Right lung (tissue), 5 donors: Measurements from ENCODE around the gene ABCG4. TPM values are rescaled to one million over a fixed set of nuclear protein-coding genes. Genes with fewer than 3 reads are reported as not detected.
"Not testable (repeated sequence)": the region's sequence is repeated elsewhere in the genome, so short reads cannot be mapped to it uniquely, and the experiment has no call there.

Experiments
- DNase-seq, 2 donors: peaks; one replicate each; pipeline ENCODE4 v3.0.0-alpha.2; 2013
- polyA plus RNA-seq, 5 donors: library from polyadenylated mRNA; unstranded; fragments of 120-200 nt; gene quantifications; one replicate each; pipeline versions ENCODE4 v1.2.1 to v1.2.3, GENCODE V29; 2013; ENCODE audit warnings: inconsistent platforms in 1 of 5, low replicate concordance in 1 of 5; ENCODE audit not compliant: insufficient read length in 5 of 5, insufficient read depth in 1 of 5

Gene ABCG4
- polyA plus RNA-seq, 5 donors, result 1.0 to 1.4 (median 1.2) TPM

DNA sequence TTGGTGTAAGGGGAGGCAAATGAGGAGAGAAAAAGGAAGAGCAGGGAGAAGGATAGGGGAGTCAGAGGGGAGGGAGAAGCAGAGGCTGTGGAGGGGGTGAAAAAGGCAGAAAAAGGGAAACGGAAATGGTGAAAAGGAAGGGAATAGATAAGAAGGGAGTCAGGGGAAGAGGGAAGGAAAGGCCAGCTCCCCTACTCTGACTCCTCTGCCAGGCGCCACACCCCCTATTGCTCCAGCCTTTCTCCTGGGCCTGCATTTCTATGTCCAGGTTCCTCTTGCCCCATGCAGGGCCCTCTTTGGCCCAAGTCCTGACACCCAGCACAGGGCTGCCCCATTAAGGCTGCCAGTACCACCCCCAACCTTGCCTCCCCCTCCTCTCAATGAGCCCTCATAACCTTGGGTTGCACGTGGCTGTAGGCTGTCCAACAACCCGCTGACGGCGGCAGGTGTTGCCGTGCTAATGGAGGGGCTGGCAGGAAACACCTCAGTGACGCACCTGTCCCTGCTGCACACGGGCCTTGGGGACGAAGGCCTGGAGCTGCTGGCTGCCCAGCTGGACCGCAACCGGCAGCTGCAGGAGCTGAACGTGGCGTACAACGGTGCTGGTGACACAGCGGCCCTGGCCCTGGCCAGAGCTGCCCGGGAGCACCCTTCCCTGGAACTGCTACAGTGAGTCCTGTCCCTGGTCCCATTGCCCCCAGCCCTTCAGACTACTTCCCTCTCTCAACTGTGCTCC lies 33.0 kb downstream of the ABCG4 start:
- no peak for DNase-seq

DNA sequence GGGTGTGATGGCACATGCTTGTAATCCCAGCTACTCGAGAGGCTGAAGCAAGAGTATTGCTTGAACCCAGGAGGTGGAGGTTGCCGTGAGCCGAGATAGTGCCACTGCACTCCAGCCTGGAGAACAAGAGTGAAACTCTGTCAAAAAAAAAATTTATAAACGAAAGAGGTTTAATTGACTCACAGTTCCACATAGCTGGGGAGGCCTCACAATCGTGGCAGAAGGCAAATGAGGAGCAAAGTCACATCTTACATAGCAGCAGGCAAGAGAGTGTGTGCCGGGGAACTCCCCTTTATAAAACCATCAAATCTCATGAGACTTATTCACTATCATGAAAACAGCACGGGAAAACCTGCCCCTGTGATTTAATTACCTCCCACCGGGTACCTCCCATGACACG lies 35.5 kb downstream of the ABCG4 start:
- not testable (repeated sequence) for DNase-seq

DNA sequence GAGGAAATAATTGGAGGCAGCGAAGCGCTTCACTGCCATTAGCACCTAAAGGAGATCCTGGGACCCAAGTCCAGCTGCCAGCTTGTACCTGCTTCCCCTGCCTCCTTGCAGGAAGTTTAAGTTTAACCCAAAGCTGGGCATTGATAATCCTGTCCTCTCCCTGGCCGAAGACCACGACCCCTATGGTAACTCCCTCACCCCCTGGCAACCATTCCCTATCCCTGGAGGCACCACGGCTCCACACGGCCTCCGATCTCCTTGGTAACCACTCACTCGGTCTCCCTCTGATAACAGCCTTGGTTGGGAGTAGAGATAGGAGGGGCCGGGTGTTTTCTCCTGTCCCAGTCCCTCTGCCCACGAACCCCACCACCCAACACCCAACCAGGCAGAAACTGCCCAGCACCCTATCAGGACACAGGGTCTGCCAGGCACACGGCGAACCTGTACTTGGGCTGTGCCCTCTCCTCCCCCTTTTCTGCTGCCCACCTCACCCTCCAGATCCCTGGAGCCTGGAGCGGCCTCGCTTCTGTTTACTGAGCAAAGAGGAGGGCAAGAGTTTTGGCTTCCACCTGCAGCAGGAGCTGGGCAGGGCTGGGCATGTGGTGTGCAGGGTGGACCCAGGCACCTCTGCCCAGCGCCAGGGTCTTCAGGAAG lies 37.3 kb downstream of the ABCG4 start:
- no peak for DNase-seq

DNA sequence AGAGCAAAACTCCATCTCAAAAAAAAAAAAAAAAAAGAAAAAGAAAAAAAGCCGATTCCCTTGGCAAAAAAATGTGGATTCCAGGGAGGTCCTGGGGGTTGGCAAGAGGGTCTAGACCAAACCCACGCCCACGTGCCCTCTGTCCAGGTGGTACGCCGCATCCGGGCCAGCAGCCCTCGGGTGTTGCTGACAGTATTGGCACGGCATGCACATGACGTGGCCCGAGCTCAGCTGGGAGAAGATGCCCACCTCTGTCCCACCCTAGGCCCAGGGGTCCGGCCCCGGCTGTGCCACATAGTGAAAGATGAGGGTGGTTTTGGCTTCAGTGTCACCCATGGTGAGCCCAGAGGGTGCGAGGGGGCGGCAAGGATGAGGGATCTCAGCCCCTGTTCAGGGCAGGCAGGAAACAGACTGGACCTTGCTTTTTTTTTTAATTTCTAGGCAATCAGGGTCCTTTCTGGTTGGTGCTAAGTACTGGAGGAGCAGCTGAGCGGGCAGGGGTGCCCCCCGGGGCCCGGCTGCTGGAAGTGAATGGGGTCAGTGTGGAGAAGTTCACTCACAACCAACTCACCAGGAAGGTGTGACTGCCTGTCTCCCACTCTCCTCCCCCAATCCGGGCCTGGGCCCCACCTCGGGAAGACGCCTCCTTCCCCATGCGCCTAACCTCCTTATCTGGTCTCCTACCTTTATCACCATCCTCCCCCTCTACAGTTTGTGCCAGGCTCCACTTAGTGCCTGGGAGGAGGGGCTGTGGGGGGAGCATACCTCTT lies 38.5 kb downstream of the ABCG4 start:
- DNase-seq, result no peak

DNA sequence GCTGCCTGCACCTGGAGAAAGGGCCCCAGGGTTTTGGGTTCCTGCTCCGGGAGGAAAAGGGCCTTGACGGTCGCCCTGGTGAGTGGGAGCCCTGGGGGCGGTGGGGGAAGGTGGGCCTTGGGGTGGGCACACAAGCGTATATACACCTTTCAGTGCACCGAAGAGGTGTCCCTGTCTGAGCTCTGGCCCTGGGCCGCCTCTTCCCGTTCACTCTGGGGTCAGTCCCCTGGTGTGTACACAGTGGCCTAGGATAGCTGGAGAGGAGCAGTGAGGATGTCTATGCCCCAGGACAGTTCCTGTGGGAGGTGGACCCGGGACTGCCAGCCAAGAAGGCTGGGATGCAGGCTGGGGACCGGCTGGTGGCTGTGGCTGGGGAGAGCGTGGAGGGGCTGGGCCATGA lies 39.2 kb downstream of the ABCG4 start:
- DNase-seq, result no peak

DNA sequence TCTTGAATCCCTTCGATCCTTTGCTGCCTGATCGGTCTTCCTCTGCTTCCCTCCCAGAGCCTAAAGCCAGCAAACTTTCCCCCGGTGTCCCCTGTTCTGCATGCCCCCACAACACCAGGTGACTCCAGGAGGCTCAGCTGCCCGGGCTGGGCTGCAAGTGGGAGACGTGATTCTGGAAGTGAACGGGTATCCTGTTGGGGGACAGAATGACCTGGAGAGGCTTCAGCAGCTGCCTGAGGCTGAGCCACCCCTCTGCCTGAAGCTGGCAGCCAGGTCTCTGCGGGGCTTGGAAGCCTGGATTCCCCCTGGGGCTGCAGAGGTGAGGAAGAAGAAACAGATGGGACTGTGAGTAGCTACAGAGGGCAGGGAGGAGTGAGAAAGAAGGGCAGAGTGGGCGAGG lies 40.0 kb downstream of the ABCG4 start:
- DNase-seq, result no peak

DNA sequence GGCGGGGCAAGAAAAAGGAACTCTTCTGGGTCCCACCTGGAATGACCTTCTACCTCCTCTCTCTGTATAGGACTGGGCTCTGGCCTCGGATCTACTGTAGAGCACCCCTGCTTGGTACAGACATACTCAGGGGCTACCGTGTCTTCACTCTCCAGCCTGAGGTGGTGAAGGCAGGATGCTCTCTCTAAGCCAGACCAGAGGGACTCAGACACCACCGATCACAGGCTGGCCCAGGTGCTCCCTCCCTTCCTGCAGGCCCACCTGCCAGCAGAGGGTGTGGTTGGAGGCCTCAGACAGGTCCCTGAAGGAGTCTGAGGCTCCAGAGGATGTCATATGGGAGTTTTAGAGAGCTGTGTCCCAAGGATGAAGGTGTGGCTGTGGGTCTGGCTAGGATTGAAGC lies 40.5 kb downstream of the ABCG4 start:
- no peak for DNase-seq

DNA sequence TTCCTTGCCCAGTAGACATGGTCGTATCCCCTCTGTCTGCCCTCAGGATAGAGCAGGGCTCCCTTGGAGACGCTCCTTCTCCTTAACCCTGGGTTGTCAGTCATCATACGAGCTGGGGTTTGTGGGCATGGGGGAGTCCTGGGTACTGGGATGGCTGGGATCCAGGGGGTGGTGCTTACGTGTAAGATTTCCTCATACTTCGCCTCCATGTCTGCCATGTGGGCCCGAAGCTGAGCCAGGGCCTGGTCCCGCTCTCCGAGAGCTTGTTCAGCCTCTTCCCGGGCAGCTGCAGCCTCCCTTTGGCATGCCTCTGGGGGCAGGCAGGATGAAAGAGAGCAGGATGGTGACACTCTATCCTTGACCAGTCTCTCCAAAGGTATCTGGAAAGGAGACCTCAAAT lies 41.7 kb downstream of the ABCG4 start:
- DNase-seq, result no peak

DNA sequence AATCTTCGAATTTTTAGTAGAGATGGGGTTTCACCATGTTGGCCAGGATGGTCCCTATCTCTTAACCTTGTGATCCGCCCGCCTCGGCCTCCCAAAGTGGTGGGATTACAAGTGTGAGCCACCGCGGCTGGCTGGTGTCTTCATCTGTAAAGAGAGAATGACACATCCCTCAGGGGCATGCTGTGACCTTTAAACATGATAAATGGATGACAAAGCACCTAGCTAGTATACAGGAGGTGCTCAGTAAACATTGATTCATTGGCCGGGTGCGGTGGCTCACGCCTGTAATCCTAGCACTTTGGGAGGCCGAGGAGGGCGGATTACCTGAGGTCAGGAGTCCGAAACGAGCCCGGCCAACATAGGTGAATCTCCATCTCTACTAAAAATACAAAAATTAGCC lies 42.4 kb downstream of the ABCG4 start:
- not testable (repeated sequence) for DNase-seq

DNA sequence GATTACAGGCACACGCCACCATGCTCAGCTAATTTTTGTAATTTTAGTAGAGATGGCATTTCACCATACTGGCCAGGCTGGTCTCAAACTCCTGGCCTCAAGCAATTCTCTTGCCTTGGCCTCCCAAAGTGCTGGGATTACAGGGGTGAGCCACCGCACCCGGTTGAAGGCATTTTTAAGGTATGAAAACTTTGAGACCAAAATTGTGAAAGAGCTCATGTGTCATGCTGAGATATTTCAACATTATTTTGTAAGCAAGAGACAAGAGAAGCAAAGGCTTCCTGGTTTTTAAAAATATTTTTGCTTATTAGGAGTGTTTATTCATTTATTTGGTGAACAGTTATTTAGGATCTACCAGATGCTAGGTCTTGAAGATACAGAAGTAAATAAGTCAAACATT lies 43.3 kb downstream of the ABCG4 start:
- DNase-seq, result no peak

DNA sequence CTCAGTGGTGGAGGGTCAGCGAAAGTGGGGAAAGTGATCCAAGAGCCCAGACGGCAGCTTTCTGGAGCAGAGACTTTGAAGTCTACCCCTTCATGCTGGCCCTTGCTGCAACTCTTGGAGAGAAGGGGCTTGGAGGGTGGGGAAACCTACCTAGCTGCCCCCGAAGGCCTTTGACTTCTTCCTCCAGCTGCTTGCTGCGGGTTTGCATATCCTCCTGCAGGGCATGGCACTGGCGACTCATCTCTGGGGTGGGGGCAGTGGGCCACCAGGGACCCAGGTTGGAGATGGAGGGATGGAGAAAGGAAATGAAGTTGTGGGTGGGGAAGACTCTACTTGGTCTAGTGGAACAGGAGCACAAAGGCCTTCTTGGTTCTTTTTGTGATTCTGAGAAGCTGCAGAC lies 44.1 kb downstream of the ABCG4 start:
- DNase-seq, result no peak

DNA sequence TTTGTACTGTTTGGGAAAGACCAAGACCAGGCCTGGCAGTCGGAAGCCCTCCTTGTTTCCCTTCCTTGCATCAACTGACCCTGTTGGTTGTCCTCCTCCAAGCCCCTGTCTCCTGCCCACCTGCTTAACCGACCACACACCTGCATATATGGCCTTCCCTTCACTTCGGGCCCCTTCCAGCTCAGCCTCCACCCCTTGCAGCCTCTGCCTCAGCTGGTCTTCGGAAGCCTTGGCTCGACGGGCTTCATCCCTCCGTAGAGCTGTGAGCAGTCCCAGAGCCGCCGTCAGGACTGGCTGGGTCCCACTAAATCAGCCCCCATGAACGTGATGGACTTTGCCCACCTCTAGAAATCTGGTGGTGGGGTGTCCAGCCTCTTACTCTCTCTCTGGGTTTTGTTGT lies 44.8 kb downstream of the ABCG4 start:
- DNase-seq, result no peak

DNA sequence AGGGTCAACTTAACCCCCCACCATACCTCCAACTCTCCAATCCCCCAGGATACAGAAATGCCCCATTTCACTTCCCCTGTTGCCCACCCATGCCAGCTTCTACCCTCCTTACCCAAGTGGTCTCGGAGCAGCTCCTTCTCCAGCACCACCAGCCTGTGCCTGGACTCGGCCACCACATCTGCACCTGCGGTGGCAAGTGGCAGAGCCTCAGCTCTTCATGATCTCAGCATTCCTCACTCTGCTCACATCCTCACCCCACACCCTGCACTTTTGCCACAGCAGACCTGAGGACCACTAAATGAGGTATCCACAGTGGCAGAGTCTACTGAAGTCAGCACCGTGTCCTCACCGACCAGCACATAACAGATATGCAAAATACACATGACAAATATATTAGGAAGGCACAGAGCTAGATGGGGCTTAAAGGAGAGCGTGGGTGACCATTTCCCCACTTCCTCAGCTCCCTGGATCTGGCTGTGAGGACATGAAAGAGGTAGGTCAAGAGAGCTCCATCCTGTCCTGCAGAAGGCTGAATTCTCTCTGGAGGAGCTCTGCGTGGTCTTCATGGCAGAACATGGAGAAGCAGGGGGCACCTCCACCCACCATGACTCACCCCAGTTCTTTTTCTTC lies 46.1 kb downstream of the ABCG4 start:
- DNase-seq, result no peak

DNA sequence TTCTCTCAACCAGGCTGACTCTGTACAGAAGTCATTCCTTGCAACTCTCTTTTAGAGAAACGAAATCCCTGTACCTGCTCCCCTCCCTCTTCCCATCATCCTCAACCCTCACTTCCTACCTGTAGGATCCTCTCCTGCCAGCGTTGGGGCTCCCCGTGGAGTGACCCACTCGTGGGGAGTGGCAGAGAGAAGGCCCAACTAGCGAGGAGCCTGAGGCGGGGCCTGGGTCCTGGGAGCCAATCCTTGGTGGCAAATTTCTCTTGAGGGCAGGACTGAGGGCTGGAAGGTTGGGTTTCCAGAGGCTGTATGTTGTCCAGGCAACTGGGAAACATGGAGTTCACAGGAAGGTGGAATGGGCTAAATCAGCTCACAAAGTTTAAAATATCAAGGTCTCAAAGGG lies 46.8 kb downstream of the ABCG4 start:
- DNase-seq, result no peak

DNA sequence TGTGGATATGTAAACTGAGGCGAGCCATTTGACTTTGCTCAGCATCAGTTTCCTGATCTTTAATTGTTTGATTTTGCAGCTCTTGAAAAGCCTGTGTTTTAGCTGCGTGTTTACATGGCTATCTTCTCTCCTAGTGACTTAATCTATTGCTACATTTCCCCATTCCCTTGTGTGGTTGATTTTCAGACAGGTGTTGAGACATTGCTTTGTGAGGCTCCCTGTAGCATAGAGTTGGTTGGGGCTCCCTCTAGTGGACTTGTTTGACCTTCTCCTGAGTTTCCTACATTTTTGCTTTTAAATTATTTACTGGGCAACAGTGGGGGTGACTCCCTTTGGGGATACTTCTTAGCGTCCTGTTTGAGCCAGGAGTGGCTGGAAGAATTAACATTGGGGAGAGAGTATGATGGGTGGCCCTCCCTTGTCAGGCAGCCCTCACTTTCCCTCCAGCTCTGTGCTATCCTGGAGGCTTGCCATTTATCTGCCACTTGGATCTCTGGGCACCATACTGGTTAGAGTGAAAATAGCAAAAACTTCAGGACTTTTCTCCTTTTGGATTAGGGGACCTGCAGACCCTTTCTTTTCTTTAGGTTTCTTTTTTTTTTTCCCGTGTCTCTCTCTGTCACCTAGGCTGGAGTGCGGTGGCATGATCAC lies 48.1 kb downstream of the ABCG4 start:
- peak; percentile 48 to 68 for DNase-seq

DNA sequence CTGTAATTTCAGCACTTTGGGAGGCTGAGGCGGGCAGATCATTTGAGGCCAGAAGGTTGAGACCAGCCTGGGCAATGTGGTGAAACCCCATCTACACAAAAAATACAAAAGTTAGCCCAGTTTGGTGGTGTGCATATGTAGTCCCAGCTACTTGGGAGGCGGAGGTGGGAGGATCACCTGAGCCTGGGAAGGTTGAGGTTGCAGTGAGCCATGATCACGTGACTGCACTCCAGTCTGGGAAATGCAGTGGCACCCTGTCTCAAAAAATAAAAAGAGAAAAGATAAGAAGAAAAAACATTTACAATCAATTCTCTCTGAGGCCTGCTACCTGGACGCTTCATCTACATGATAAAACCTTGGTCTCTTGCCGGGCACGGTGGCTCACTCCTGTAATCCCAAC lies 50.1 kb downstream of the ABCG4 start:
- no peak for DNase-seq

DNA sequence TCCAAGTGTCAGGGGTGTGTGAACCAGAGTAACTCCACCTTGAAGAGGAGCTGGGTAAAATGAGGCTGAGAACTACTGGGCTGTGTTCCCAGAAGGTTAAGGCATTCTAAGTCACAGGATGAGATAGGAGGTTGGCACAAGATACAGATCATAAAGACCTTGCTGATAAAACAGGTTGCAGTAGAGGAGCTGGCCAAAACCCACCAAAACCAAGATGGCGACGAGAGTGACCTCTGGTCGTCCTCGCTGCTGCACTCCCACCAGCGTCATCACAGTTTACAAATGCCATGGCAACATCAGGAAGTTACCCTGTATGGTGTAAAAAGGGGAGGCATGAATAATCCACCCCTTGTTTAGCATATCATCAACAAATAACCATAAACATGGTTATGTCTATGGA lies 52.4 kb downstream of the ABCG4 start:
- not testable (repeated sequence) for DNase-seq

DNA sequence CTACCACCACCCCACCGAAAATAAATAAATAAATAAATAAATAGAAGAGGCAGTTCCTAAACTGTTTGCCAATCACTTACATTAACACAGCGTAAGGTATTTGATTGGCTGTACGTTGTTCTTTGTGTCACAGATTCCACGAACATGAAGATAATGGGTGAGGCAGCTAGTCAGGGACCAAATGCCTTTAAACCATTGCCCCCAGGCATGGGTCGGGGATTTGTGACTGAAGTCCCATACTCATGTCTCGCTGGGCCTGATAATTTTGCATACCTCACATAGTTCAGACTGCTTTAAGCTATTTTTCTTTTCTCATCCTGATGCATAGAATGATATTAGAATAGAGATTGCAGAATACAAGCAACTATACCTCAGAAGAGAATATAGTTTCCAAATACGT lies 53.7 kb downstream of the ABCG4 start:
- no peak for DNase-seq

DNA sequence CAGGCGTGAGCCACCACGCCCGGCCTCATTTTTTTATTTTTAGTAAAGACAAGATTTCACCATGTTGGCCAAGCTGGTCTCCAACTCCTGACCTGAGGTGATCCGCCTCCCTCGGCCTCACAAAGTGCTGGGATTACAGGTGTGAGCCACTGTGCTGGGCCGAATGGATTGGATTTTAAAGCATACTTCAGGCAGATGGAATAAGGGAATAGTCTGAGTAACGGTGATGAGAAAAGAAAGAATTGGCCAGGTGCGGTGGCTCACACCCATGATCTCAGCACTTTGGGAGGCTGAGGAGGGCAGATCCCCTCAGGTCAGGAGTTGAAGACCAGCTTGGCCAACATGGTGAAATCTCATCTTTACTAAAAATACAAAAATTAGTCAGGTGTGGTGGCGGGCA lies 55.2 kb downstream of the ABCG4 start:
- DNase-seq, result no peak

DNA sequence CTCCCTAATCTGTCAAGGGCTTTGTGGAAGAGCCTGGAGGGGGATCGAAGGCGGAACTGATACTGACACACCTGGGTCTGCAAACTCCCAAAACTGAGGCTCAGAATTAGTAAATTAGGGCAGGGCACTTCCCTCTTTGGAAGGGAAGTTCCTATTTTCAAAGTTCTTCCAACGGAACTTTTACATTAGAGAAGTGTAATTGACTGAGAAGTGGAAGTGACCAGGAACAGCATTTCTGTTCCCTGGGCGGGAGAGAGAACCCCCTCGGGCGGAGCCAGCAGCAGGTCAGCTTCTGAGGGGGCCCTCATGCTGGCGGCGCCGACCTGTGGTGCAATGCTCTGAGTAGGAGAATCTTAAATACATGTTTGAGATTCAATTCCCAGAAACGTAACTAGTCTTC lies 56.2 kb downstream of the ABCG4 start:
- no peak for DNase-seq

DNA sequence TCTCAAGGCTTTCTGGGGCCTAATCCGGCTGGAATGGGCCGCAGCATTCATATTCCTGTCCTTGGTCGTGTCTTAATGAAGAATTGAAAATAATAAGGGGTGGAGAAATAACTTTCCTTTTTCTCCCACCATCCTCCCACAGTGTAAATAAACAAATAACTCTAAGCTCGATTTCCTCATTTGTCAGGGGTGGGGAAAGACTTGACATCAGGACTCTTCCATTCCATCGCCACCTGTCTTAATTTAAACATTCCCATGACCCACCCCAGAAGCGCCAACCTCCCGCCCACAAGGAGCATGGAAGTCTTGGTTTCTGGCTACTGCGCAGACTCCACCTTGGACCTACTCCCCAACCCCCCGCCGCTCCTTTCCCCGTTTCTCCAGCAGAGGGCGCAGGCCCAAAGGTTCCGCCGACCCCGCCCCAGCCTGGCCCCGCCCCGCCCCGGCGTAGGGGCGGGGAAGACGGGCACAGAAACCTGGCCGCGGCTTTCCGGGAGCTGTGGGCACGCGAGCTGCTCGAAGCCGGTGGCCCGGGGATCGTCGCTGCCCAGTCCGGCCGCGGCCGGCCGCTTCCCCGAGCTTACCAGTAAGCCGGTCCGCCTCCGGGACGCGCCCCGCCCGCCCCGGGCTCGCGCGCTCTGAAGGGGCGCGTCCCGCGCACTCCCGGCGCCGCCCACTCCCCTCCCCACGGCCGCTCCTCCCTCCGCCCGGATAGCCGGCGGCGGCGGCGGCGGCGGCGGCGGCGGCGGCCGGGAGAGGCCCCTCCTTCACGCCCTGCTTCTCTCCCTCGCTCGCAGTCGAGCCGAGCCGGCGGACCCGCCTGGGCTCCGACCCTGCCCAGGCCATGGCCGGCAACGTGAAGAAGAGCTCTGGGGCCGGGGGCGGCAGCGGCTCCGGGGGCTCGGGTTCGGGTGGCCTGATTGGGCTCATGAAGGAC lies 57.0 kb downstream of the ABCG4 start, which contains the start of gene CBL:
Gene CBL (plus strand): TSS at position 766 of the 937 bp plus-strand sequence. CDS start 79 bp downstream, at position 845.
- DNase-seq, result peak; percentile 92 to 95
